PC-3 (cell line): Measurements from ENCODE around the gene SAAL1. TPM values are rescaled to one million over a fixed set of nuclear protein-coding genes. Genes with fewer than 3 reads are reported as not detected.

Experiments
- ATAC-seq: fragments of 200-7000 bp; cut with Tn5 transposase; 2 replicates; pipeline ENCODE4 v1.9.1; 2020; ENCODE audit warnings: mild to moderate bottlenecking, moderate library complexity
- BruUV-seq: library from RNA; stranded (reverse); fragments of 400-500 nt; replicated peaks from 2 replicates; lab custom pipeline; 2021; lab: Mats Ljungman, UMichigan
- CTCF ChIA-PET: fragments of 300-600 bp; sonication (Branson Sonifier 250); formaldehyde crosslinking; loops from one replicate; lab custom pipeline; 2022; ENCODE audit warnings: antibody characterized with exemption; lab: Charles Lee
- POLR2A ChIA-PET: fragments of 300-600 bp; sonication (Branson Sonifier 250); formaldehyde crosslinking; loops from one replicate; lab custom pipeline; 2022; ENCODE audit warnings: antibody characterized with exemption; ENCODE audit not compliant: unreplicated experiment; lab: Charles Lee
- DNase-seq: peaks from one replicate; pipeline ENCODE4 v3.0.0-alpha.2; 2015
- H2AFZ ChIP-seq: fragments of 300-600 bp; sonication (generic); 2 replicates; pipeline ENCODE4 v1.6.0; 2016; ENCODE audit warnings: antibody characterized with exemption, low read length
- H3F3A ChIP-seq: fragments of 300-600 bp; sonication (generic); one replicate; pipeline ENCODE4 v1.6.0; 2017; ENCODE audit warnings: antibody characterized with exemption, low read length, control low read depth, mild to moderate bottlenecking; ENCODE audit not compliant: unreplicated experiment
- H3K27ac ChIP-seq: fragments of 300-600 bp; sonication (generic); 2 replicates; pipeline ENCODE4 v1.5.1; 2016; ENCODE audit warnings: mild to moderate bottlenecking, low read length
- H3K27me3 ChIP-seq: fragments of 300-600 bp; sonication (generic); 2 replicates; pipeline ENCODE4 v1.6.1; 2016; ENCODE audit warnings: low read length, mixed read lengths
- H3K36me3 ChIP-seq: fragments of 300-600 bp; sonication (generic); 2 replicates; pipeline ENCODE4 v1.6.1; 2016; ENCODE audit warnings: low read depth, mixed run types, low read length, mixed read lengths
- H3K4me1 ChIP-seq: fragments of 300-600 bp; sonication (generic); 2 replicates; pipeline ENCODE4 v1.5.1; 2016; ENCODE audit warnings: low read length; ENCODE audit not compliant: insufficient read depth
- H3K4me2 ChIP-seq: fragments of 300-600 bp; sonication (generic); 2 replicates; pipeline ENCODE4 v1.6.0; 2016; ENCODE audit warnings: low read length
- H3K4me3 ChIP-seq: fragments of 300-600 bp; sonication (generic); 2 replicates; pipeline ENCODE4 v1.5.1; 2016; ENCODE audit warnings: mild to moderate bottlenecking, low read length, mixed read lengths
- H3K79me2 ChIP-seq: fragments of 300-600 bp; sonication (generic); 2 replicates; pipeline ENCODE4 v1.6.1; 2017; ENCODE audit warnings: low read length, mixed read lengths
- H3K9ac ChIP-seq: fragments of 300-600 bp; sonication (generic); 2 replicates; pipeline ENCODE4 v1.6.0; 2016; ENCODE audit warnings: mild to moderate bottlenecking, low read length
- H3K9me2 ChIP-seq: fragments of 300-600 bp; sonication (generic); replicated peaks from 2 replicates; pipeline ENCODE4 v1.6.1; 2016; ENCODE audit warnings: mixed run types, low read length, mixed read lengths
- H3K9me3 ChIP-seq: fragments of 300-600 bp; sonication (generic); 2 replicates; pipeline ENCODE4 v1.6.1; 2016; ENCODE audit warnings: low read length, mixed read lengths
- H4K20me1 ChIP-seq: fragments of 300-600 bp; sonication (generic); 2 replicates; pipeline ENCODE4 v1.6.1; 2016; ENCODE audit warnings: low read length, mixed read lengths
- CTCF ChIP-seq: fragments of 300-600 bp; sonication (generic); conservative IDR thresholded peaks from 2 replicates; pipeline ENCODE4 v1.5.1; 2017; ENCODE audit warnings: antibody characterized with exemption, low read depth, mild to moderate bottlenecking, low read length
- EZH2 ChIP-seq: fragments of 300-600 bp; sonication (generic); IDR thresholded peaks from one replicate; pipeline ENCODE4 v1.6.1; 2017; ENCODE audit warnings: antibody characterized with exemption, mild to moderate bottlenecking, low read length; ENCODE audit not compliant: unreplicated experiment
- EZH2phosphoT487 ChIP-seq: fragments of 300-600 bp; sonication (generic); IDR thresholded peaks from 2 replicates; pipeline ENCODE4 v1.6.1; 2018; ENCODE audit warnings: mild to moderate bottlenecking, antibody characterized with exemption, low read length, borderline replicate concordance
- intact Hi-C: fragments of 100-400 bp; cut with micrococcal nuclease; formaldehyde crosslinking; loops from 2 replicates; pipeline ENCODE4 v1.9.0; 2023
- total RNA-seq: library from RNA; depleted of rRNA; stranded (reverse); fragments of >200 nt; gene quantifications from 2 replicates; pipeline ENCODE4 v1.2.3, GENCODE V29; 2014

Gene SAAL1
- total RNA-seq, 1 experiment from 2014 or later, result 25.4 TPM

DNA sequence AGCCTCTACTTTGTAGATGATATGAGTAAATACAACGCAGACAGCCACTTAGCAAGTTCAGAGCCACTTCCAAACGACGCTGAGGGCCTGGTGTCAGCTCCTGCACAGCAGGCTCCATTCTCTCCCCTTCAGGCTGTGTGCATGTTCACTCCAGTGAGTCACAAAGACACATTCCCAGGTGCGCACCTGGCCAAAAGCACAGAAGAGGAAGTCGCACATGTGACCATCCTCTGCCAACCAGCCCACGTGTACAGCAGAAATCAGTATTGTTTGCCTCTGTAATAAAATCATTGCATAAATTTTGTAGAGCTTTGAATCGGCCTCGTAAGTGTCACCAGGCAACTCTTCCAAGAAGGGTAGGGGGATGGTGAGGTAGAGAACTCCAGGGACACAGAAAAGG lies 40.3 kb downstream of the SAAL1 start:
- H2AFZ ChIP-seq, result no peak overlapping the region
- no peak for DNase-seq

DNA sequence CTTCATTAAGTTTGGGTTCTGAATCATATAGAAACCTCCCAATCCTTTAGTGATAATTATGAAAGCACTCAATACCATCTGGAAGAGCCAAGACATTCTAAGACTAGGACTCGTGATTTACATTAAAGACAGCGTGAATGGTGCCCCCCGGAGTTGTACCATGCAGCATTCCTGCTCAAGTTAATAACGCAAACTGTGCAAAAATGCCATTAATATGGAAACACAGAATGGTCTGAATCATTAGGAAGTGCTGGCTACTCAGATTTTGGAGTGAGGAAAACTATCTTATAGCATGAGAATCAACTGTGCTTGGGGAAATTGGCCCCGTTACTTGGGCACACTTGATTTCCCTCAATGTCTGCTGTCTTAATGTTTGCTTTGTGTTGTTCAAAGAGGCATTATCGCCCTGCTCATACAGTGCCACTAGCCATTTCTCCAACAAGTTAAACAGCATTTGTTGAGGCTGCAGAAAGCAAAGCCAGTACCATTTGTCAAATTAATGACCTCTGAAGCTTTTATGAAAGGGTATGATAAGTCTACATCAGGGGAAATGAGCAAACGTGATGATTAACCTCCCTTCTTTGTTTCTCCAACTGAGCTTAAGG lies 41.3 kb downstream of the SAAL1 start:
- H2AFZ ChIP-seq, result no peak overlapping the region
- no peak overlapping the region for H3K9ac ChIP-seq
- no peaks in the 10 kb centered on the region for H3K27me3 ChIP-seq
- ChIA-PET CTCF (no interaction called here), POLR2A (no interaction called here)
- no peak for DNase-seq
- TF ChIP-seq EZH2, result no peak
- TF ChIP-seq EZH2phosphoT487, result no peak
- TF ChIP-seq CTCF, result no peak
- no peaks in the 10 kb centered on the region for H3K4me1 ChIP-seq
- no peaks in the 10 kb centered on the region for H3K9me2 ChIP-seq
- no peaks in the 10 kb centered on the region for H4K20me1 ChIP-seq
- intact Hi-C loops, result no loop called here
- no peak for ATAC-seq
- no TSS peak for BruUV-seq
- no peak overlapping the region for H3K27ac ChIP-seq
- H3K4me3 ChIP-seq, result no peak overlapping the region
- no peaks in the 10 kb centered on the region for H3K79me2 ChIP-seq
- H3K36me3 ChIP-seq, result no peaks in the 10 kb centered on the region
- no peaks in the 10 kb centered on the region for H3K9me3 ChIP-seq
- H3K4me2 ChIP-seq, result no peak overlapping the region
- H3F3A ChIP-seq, result no peaks in the 10 kb centered on the region

More for the DNA sequence above, 40.3 kb downstream of the SAAL1 start:
- H3K9me3 ChIP-seq, result no peaks in the 10 kb centered on the region
- no peaks in the 10 kb centered on the region for H3K9me2 ChIP-seq
- no peak for ATAC-seq
- H3K4me2 ChIP-seq, result no peak overlapping the region
- TF ChIP-seq CTCF (no peak), EZH2 (no peak), EZH2phosphoT487 (no peak)
- H3K27me3 ChIP-seq, result no peaks in the 10 kb centered on the region
- H3K4me3 ChIP-seq, result no peak overlapping the region
- ChIA-PET POLR2A (no interaction called here), CTCF (no interaction called here)
- no peaks in the 10 kb centered on the region for H4K20me1 ChIP-seq
- no TSS peak for BruUV-seq
- no peaks in the 10 kb centered on the region for H3K36me3 ChIP-seq
- H3K4me1 ChIP-seq, result no peaks in the 10 kb centered on the region
- intact Hi-C loops, result no loop called here
- no peak overlapping the region for H3K9ac ChIP-seq
- no peaks in the 10 kb centered on the region for H3K79me2 ChIP-seq
- H3F3A ChIP-seq, result no peaks in the 10 kb centered on the region
- no peak overlapping the region for H3K27ac ChIP-seq

DNA sequence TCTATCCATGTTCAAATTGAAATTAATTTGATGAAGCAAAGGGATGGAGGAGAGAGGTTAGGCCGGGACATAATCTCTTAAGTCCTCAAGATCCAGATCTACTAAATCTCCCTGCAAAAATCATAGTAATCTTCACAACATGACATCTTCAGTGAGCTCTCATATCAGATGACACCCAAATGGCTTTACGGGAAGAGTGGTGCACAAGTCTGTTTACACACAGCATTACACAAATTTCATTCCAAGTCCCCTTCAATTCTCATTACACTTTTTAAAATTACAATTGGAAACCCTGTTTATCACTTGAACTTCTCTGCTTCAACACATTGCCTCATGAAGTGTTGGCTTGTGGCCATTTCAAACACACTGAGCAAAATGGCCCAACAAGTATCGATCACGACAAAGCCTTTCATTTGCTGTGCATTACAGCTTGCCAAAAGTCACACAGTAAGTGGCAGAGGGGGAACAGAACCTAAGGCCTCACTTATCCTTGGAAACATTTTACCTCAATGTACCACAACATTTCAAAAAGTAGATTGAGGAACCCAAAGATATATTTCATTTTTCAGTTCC lies 41.9 kb downstream of the SAAL1 start:
- H3K79me2 ChIP-seq, result no peaks in the 10 kb centered on the region
- no peaks in the 10 kb centered on the region for H3K36me3 ChIP-seq
- intact Hi-C loops, result no loop called here
- ATAC-seq, result no peak
- H4K20me1 ChIP-seq, result no peaks in the 10 kb centered on the region
- TF ChIP-seq CTCF (no peak), EZH2 (no peak), EZH2phosphoT487 (no peak)
- no TSS peak for BruUV-seq
- no peaks in the 10 kb centered on the region for H3K4me1 ChIP-seq
- H3K27me3 ChIP-seq, result no peaks in the 10 kb centered on the region
- DNase-seq, result no peak
- H3K9me2 ChIP-seq, result no peaks in the 10 kb centered on the region
- H3K27ac ChIP-seq, result no peak overlapping the region
- no peaks in the 10 kb centered on the region for H3F3A ChIP-seq
- no peak overlapping the region for H2AFZ ChIP-seq
- H3K4me2 ChIP-seq, result no peak overlapping the region
- H3K4me3 ChIP-seq, result no peak overlapping the region
- CTCF ChIA-PET, result no interaction called here
- no peak overlapping the region for H3K9ac ChIP-seq
- POLR2A ChIA-PET, result no interaction called here
- H3K9me3 ChIP-seq, result no peaks in the 10 kb centered on the region
